Fibroblast of pulmonary artery (primary cell): ENCODE results near the gene MOV10L1.
"Not testable (repeated sequence)": the region's sequence is repeated elsewhere in the genome, so short reads cannot be mapped to it uniquely, and the experiment has no call there.

Source experiments
- DNase-seq: peaks from one replicate; pipeline ENCODE4 v3.0.0-alpha.2; 2010; ENCODE audit warnings: low read depth
- H3K4me3 ChIP-seq: replicated peaks from 2 replicates; pipeline ENCODE4 v1.5.1; 2011; ENCODE audit warnings: low read depth, mild to moderate bottlenecking, control low read depth, low read length, moderate library complexity
- TF ChIP-seq, protein P1 (sequence below): IDR thresholded peaks from 2 replicates; pipeline ENCODE4 v1.5.1; 2011; ENCODE audit warnings: mild to moderate bottlenecking, control low read depth, low read length, inconsistent platforms; ENCODE audit errors: missing control alignments

MOV10L1 gene

GRCh38 chr22:50145721-50146438 is 56.1 kb downstream of the MOV10L1 start:
- H3K4me3 ChIP-seq, result no peak overlapping the region
- DNase-seq, result no peak
- TF ChIP-seq, protein P1, sequence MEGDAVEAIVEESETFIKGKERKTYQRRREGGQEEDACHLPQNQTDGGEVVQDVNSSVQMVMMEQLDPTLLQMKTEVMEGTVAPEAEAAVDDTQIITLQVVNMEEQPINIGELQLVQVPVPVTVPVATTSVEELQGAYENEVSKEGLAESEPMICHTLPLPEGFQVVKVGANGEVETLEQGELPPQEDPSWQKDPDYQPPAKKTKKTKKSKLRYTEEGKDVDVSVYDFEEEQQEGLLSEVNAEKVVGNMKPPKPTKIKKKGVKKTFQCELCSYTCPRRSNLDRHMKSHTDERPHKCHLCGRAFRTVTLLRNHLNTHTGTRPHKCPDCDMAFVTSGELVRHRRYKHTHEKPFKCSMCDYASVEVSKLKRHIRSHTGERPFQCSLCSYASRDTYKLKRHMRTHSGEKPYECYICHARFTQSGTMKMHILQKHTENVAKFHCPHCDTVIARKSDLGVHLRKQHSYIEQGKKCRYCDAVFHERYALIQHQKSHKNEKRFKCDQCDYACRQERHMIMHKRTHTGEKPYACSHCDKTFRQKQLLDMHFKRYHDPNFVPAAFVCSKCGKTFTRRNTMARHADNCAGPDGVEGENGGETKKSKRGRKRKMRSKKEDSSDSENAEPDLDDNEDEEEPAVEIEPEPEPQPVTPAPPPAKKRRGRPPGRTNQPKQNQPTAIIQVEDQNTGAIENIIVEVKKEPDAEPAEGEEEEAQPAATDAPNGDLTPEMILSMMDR, result no peak

DNA sequence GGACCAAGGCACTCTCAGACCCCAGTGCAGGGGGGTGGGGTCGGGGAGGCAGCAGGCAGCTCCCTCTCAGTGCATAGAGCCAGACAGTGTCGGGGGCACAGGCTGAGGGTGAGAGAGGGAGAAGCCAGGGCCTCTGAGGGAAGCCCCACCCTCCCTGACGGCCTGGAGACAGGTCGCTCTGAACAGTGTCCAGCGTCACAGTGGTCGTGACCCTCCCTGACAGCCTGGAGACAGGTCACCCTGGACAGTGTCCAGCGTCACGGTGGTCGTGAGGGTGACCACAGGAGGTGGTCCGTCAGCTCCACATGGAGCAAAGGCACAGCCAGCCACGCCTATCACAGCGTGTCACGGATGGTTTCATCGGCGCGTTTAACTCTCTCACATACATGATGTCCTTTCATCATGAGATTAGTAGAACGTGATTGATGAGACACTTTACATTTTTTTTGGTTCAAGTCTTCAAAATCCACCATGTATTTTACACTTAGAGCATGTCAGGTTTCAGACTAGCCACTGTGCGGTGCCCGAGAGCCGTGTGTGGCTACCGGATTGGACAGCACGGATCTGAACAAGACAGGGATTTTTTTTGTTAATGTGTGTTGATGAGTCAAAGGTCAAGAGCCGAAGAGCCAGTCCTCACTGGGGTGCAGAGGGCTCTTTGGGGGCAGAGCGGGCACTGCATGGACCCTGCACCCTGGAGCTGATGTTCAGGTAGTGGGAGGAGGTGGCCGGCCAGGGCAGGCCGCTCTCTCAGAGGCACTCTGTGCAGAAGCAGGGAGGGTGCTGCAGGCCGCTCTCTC is 56.8 kb downstream of the MOV10L1 start:
- TF ChIP-seq, protein P1, result peak; percentile 98
- H3K4me3 ChIP-seq, result no peak overlapping the region
- DNase-seq, result peak; percentile 80

DNA sequence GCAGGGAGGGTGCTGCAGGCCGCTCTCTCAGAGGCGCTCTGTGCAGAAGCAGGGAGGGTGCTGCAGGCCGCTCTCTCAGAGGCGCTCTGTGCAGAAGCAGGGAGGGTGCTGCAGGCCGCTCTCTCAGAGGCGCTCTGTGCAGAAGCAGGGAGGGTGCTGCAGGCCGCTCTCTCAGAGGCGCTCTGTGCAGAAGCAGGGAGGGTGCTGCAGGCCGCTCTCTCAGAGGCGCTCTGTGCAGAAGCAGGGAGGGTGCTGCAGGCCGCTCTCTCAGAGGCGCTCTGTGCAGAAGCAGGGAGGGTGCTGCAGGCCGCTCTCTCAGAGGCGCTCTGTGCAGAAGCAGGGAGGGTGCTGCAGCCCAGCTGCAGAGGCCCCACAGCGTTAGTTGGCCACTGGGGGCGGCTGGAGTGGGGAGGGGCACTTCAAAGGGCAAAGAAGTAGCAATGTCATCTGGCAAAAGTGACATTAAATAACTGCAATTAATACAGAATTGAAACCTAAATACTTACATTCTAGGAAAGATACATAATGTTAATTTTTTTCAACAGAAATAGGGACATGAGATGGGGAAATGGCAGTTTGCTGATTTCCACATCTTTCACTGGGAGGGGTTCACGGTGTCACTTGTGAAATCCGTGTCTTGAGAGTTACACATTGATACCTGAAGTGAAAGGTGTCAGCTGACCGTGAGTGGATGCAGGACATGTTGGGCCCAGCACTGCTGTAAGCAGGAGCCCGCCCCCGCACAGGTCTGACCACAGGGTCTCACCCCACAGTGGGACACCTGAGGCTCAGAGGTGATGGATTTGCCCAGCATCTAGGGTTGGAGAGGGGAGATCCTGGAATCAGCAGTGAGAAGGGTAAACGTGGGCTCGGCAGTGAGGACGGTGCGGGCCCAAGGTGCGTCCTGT is 57.7 kb downstream of the MOV10L1 start:
- DNase-seq, H3K4me3 ChIP-seq: not testable (repeated sequence)

GRCh38 chr22:50148166-50148500 is 58.3 kb downstream of the MOV10L1 start:
- no peak for DNase-seq
- TF ChIP-seq, protein P1, result no peak
- H3K4me3 ChIP-seq, result no peak overlapping the region

- no peak overlapping the region for H3K4me3 ChIP-seq
- TF ChIP-seq, protein P1, result peak; percentile 63
- peak; percentile 52 for DNase-seq
Measured at GRCh38 chr22:50148991-50149721, 59.4 kb downstream of the MOV10L1 start.

DNA sequence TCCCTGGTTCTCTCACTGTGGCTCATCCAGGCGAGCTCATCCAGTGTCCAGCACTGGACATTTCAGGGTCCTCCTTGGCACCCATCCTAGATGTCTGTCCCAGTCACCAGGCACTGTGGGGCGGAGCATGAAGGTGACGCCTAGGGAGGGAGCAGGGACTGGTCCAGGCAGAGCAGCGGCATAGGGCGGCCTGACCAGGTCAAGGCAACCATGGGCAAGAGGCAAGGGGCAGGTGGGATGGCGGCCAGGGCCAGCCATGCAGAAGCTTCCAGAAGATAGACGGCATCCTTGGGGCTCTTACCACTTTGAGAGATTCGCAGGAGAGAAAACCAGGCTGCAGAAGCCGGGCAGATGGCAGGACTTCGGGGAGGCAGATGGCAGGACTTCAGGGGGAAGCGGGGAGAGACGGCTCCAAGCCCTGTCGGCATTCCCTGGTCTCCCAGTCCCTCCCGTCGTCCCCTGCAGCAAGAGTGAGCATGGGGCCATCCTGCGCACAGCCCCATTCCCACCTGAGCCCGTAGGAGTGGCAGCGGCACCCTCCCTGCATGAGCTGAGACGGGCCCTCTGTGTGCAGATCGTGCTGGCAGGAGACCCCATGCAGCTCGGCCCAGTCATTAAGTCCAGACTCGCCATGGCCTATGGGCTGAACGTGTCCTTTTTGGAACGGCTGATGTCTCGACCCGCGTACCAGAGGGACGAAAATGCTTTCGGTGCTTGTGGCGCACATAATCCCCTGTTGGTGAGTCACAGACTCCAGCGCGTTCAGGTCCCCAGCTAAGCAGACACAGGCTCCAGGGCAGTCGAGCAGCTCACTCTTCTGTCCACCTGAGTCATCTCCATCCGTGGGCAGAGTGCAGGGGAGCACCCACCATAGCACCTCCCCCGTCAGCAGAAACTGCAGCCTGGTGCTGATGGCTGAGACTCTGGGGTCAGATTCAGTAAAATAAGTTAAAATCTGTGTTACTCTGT is 60.6 kb downstream of the MOV10L1 start:
- TF ChIP-seq, protein P1, result no peak
- no peak overlapping the region for H3K4me3 ChIP-seq
- DNase-seq, result no peak
